Jurkat, Clone E6-1 (cell line): ENCODE results near the gene KLK2.
"Not testable (repeated sequence)": the region's sequence is repeated elsewhere in the genome, so short reads cannot be mapped to it uniquely, and the experiment has no call there.

Source experiments
- DNase-seq: peaks from one replicate; pipeline ENCODE4 v3.0.0-alpha.2; 2011; ENCODE audit warnings: low read depth, low spot score
- H3K4me3 ChIP-seq: 2 replicates; pipeline ENCODE4 v1.5.1; 2011; ENCODE audit warnings: mild to moderate bottlenecking, low read length, control low read depth, moderate library complexity

The KLK2 gene

DNA sequence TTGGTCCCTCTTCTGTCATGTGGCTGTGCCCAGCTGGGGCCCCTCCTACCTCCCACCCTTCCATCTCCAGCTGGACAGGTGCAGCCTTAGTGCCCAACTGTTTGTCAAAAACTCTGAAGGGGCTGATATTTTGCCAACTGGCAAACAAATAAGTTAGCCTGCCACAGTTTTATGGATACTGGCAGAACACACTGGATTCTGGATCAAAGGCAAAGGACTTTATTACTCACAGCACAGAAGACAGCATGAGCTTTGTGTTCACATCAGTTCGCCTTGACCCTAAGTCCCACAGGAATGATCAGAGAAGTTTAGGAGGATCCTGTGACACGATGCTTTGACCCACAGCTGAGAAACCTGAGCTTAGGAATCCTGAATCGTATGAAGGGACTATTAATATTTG is 16.4 kb downstream of the KLK2 start:
- H3K4me3 ChIP-seq = no peak overlapping the region
- DNase-seq = no peak

- no peak for DNase-seq
- no peak overlapping the region for H3K4me3 ChIP-seq
Observed at GRCh38 chr19:50890422-50891252, 17.4 kb downstream of the KLK2 start.

DNA sequence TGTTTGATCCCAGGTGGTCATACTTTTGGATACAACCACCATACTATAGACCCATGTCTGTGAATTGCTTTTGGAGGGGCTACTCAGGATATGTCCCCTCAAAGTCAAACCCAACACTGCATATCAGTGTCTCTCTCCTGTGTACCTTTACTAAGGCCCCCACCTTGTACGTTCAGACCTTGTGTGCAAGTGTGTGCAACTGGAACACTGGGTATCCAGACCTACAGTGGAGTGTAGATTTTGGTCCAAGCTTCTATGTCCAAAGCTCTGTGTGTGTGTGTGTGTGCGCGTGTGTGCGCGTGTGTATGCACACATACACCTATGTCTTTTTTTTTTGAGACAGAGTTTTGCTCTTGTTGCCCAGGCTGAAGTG is 18.0 kb downstream of the KLK2 start:
- H3K4me3 ChIP-seq = no peak overlapping the region
- DNase-seq = no peak

DNA sequence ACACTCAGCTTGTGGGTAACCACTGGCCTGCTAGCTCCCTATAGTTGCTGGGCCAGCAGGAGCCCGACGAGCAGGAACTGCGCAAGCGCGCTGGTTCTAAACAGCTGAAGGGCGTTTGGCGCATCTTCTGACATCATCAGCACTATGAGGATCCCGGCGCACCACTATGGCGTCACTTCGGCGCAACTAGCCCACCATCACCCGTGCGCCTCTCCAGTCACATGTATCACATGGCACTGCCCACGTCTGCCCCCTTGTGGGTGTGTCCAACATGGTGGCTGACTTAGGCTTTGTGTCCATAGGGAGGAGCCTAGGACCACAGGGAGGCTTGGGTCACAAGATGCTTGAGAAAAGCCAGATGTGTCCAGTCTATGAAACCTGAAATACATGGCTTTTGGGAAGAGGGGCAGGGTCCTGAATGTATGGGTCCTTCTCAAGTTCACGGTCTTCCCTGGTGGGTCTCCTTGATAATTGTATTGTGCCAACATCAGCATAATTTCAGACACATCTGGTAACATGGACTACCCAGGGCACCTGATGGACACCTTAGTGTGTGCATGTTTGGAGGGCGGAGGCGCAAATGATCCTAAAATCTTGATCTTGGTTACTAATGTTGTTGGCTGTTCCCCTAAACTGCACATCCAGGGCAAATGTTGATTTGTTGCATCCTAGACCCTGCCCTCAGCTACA is 20.0 kb downstream of the KLK2 start:
- no peak for DNase-seq
- H3K4me3 ChIP-seq = no peak overlapping the region

- no peak overlapping the region for H3K4me3 ChIP-seq
- DNase-seq = no peak
Observed at GRCh38 chr19:50894478-50895356, 21.5 kb downstream of the KLK2 start.

GRCh38 chr19:50896089-50896590 is 22.9 kb downstream of the KLK2 start:
- not testable (repeated sequence) for H3K4me3 ChIP-seq, DNase-seq

- H3K4me3 ChIP-seq = no peak overlapping the region
- peak; percentile 14 for DNase-seq
Observed at GRCh38 chr19:50896591-50897190, 23.5 kb downstream of the KLK2 start.

DNA sequence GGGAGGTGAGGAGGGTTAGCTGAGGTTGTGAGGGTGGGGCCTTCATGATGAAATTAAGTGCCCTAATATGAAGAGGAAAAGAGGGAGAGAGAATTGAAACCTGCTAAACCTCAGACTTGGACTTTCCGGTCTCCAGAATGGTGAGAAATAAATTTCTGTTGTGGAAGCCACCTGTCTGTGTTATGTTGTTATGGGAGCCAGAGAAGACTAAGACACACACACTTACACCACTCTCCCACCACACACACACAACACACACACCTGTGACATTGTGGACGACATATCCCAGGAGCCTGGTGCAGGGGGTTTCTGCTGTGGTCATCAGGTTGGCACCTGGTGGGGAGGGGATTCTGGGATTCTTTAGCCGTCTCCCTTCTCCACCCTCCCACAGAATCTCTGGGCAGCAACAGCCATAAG is 24.0 kb downstream of the KLK2 start:
- no peak for DNase-seq

DNA sequence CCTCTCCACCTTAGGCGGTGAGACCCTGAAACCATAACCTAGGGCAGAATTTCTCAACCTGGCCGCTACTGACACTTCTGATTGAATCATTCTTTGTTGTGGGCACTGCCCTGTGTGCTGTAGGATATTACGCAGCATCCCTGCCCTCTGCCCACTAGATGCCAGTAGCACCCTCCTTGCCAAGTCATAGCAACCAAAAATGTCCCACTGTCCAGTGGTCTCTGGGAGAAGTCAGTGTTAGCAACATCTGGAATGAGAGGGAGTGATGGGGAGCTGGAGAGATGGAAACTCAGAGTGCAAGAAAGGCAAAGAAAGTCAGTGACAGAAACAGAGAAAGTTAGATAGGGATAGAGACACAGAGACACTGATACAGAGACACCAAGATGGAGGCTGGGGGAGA is 24.4 kb downstream of the KLK2 start:
- H3K4me3 ChIP-seq = no peak overlapping the region
- no peak for DNase-seq

More for the DNA sequence above, 24.0 kb downstream of the KLK2 start:
- H3K4me3 ChIP-seq = no peak overlapping the region

GRCh38 chr19:50898018-50898417 is 24.8 kb downstream of the KLK2 start:
- no peak overlapping the region for H3K4me3 ChIP-seq
- no peak for DNase-seq

- DNase-seq = no peak
Observed at GRCh38 chr19:50899569-50899968, 26.3 kb downstream of the KLK2 start.

DNA sequence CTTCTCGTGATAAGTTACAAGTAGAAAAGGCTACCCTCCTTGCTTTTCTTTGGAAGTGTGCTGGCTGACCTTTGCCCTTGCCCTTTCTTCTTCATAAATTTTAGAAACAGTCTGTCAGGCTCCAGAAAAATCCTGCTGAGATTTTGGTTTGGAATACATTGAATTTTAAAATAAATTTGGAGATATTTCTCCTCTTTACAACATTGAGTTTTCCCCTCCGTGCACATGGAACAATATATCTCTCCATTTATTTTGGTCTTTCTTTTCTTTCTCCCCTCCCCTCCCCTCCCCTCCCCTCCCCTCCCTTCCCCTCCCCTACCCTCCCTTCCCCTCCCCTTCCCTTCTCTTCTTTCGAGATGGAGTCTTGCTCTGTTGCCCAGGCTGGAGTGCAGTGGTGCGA is 29.4 kb downstream of the KLK2 start:
- no peak overlapping the region for H3K4me3 ChIP-seq
- DNase-seq = no peak

More at GRCh38 chr19:50899569-50899968, 26.3 kb downstream of the KLK2 start:
- no peak overlapping the region for H3K4me3 ChIP-seq

GRCh38 chr19:50906217-50906616 is 33.0 kb downstream of the KLK2 start:
- H3K4me3 ChIP-seq = no peak overlapping the region
- peak; percentile 26 for DNase-seq

DNA sequence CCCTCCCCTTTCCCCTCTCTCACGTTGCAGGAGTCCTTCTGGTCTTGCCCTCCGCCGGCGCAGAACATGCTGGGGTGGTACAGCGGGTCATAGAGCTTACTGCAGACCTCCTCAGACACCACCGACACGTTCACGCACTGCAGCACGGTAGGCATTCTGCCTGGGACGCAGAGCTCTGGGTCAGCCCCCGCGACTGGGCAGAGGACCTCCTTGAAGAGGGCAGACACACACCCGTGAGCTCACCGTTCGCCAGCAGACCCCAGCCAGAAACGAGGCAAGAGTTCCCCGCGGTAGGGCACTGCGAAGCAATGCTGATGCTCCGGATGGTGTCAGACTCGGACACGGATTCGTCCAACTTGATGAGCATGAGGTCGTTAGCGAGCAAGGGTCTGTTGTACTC is 35.1 kb downstream of the KLK2 start:
- no peak overlapping the region for H3K4me3 ChIP-seq
- DNase-seq = no peak

GRCh38 chr19:50909240-50910070 is 36.2 kb downstream of the KLK2 start:
- H3K4me3 ChIP-seq = no peak overlapping the region
- DNase-seq = peak; percentile 50

GRCh38 chr19:50910722-50911121 is 37.5 kb downstream of the KLK2 start:
- no peak for DNase-seq
- H3K4me3 ChIP-seq = no peak overlapping the region

DNA sequence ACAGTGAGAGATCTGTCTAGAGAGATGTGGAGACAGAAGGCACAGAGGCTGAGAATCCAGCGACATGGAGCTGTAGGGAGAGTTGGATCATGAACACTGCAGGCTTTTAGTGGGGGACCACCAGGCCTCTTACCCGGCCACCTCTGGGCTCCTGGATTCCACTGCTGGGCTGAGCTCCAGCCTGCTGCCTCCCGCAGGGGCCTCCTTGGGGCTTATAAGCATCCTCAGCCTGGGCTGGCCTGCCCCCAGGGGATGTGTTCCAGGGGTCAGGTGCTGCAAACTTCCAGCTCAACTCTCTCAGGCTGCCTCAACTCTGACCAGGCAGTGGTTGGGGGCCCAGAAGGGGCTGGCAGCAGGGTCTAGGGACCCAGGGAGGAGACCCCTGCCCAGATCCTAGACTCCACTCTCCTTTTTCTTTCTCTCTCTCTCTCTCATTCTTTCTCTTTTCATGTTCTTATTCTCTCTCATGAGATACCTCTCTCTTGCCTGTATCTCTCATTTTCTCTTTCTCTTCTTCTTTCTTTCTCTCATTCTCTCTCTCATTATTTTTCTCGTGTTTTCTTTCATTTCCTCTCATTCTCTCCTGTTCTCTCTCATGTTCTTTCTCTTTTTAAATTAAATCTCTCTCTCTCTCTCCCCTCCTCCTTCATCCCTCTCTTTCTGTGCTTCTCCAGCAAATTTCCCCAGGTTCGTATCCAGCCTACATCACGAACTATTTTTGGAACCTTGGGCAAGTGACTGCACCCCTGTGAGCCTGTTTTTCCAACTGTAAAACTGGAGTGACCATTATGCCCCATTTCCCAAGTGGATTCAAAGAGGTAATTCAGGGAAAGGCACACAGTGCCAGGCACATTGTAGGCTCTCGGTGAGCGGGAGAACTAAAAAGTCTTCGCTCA is 38.2 kb downstream of the KLK2 start, which contains the start of gene KLK4:
Gene KLK4 (minus strand): TSS at position 190 of the 896 bp plus-strand sequence. CDS start 657 bp downstream, outside the sequence.
- no peak for DNase-seq
- no peak within 1 kb of the TSS for H3K4me3 ChIP-seq
